ENCODE data around the gene FAAP20. TPM values are rescaled to one million over a fixed set of nuclear protein-coding genes. Genes with fewer than 3 reads are reported as not detected.

The FAAP20 gene
- total and polyA plus RNA-seq, 2 donors (not counting 1 experiment from before 2014, with no cell fraction given) = 31.2 to 68.1 TPM

DNA sequence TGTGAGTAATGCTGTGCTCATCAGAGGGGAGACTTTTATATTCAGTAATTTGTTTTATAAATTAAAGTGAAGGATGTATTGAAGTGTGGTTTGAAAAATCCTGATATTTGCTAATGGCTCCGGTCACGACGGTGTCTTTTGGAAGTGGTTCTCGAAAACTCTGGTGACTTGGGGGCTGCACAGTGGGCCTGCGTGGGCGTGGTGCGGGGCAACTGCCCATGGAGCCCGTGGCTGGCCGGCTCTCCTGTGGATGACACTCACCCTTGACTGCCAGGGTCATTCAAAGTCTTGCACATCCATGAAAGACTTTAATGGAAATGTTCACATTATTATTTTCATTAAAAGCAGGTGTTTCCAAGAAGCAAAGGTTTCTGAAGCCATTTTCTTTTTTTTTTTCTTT lies 7.7 kb downstream of the FAAP20 start:
- intact Hi-C loops (cut with micrococcal nuclease) = no loop called here
- WGBS (ENCODE audit: insufficient coverage) = 93% methylated on average over 9 of the region's 9 CpGs
- H3K9ac ChIP-seq (ENCODE audit: low read length) = no peak overlapping the region

More for the DNA sequence above, 7.7 kb downstream of the FAAP20 start:
- no peak for TF ChIP-seq CTCF (IDR thresholded peaks at IDR 0.05)
- no peak for TF ChIP-seq EZH2 (IDR thresholded peaks at IDR 0.05; ENCODE audit: borderline replicate concordance, insufficient read depth, low read depth, low read length, poor library complexity, severe bottlenecking)
- Histone ChIP-seq H3K79me2 (ENCODE audit: control insufficient read depth, insufficient read depth, low read length) (peaks cover 16% of the 10 kb centered on the region), H3K4me2 (replicated peaks; ENCODE audit: low read depth, low read length, poor library complexity, severe bottlenecking) (no peak overlapping the region), H3K4me3 (ENCODE audit: control extremely low read depth in 1 of 5, extremely low read depth in 1 of 5, insufficient read depth in 1 of 5, low read depth in 2 of 5, low read length in 4 of 5) (no peak overlapping the region), H3K9me3 (ENCODE audit: control extremely low read depth in 1 of 3, control insufficient read depth in 2 of 3, insufficient read depth in 1 of 3, low read length in 2 of 3) (peaks cover 0 to 2% (median 0%) of the 10 kb centered on the region in 3 donors), H3K27me3 (replicated peaks in 1 of 4; ENCODE audit: control extremely low read depth in 1 of 4, control insufficient read depth in 3 of 4, insufficient read depth in 4 of 4, low read length in 3 of 4) (no peaks in the 10 kb centered on the region), H3K27ac (ENCODE audit: low read length in 2 of 2) (no peak overlapping the region), H3K36me3 (replicated peaks in 1 of 2; ENCODE audit: control extremely low read depth in 1 of 2, control insufficient read depth in 1 of 2, extremely low read depth in 1 of 2, insufficient read depth in 2 of 2, low read length in 1 of 2) (peaks cover 0 to 8% of the 10 kb centered on the region in 2 experiments), H2AFZ (ENCODE audit: insufficient read depth, low read depth, low read length, poor library complexity, severe bottlenecking) (no peak overlapping the region), H3K4me1 (ENCODE audit: control insufficient read depth in 2 of 2, insufficient read depth in 2 of 2, low read length in 2 of 2) (peaks cover 0 to 16% of the 10 kb centered on the region in 2 donors), H4K20me1 (ENCODE audit: control insufficient read depth, insufficient read depth, low read length, poor library complexity, severe bottlenecking) (peaks cover 6% of the 10 kb centered on the region)
- ChIA-PET CTCF (interaction anchor here (2.4 kb wide), 1 partner anchor 114 kb away, joined by 5 read pairs; no protein-coding TSS in a partner anchor), POLR2A (interaction anchor here (0.6 kb wide), 1 partner anchor 89 kb away, joined by 7 read pairs; no protein-coding TSS in a partner anchor)
- no peak for DNase-seq
- Mint-ChIP-seq H3K27me3 (no peaks in the 10 kb centered on the region), H3K4me3 (no peak overlapping the region), H3K27ac (no peak overlapping the region), H3K9me3 (ENCODE audit: insufficient read depth) (no peaks in the 10 kb centered on the region), H3K4me1 (peaks cover 9% of the 10 kb centered on the region)
- no peak for ATAC-seq (ENCODE audit: low read depth)

Data from B cell (primary cell).